Lung (tissue), 12 donors: ENCODE data around the gene SYNGR3. TPM values are rescaled to one million over a fixed set of nuclear protein-coding genes. Genes with fewer than 3 reads are reported as not detected.
A peak's percentile ranks its signal among the peaks of the same experiment; 100 is the strongest.

Experiments used
- ATAC-seq: fragments of 200-7000 bp; cut with Tn5 transposase; one replicate; pipeline ENCODE4 v1.9.1; 2020; ENCODE audit warnings: moderate number of reproducible peaks; ENCODE audit not compliant: insufficient read depth, low FRiP score
- DNase-seq, 3 donors: peaks; one replicate each; pipeline ENCODE4 v3.0.0-alpha.2; 2013 to 2017
- H3K27ac ChIP-seq, 2 donors: one replicate each; pipeline ENCODE4 v1.5.1; 2013; ENCODE audit warnings: mild to moderate bottlenecking in 2 of 2, moderate library complexity in 2 of 2, control low read depth in 1 of 2, inconsistent platforms in 1 of 2, low read depth in 1 of 2, low read length in 1 of 2
- H3K27me3 ChIP-seq, 3 donors: one replicate each; pipeline ENCODE4 v1.5.1; 2013; ENCODE audit warnings: low read length in 2 of 3; ENCODE audit not compliant: control insufficient read depth in 3 of 3, insufficient read depth in 3 of 3
- H3K36me3 ChIP-seq, 4 donors: one replicate each; pipeline ENCODE4 v1.5.1; 2013; ENCODE audit warnings: low read length in 4 of 4, mild to moderate bottlenecking in 1 of 4, moderate library complexity in 1 of 4; ENCODE audit not compliant: control insufficient read depth in 4 of 4, insufficient read depth in 4 of 4
- H3K4me1 ChIP-seq, 5 donors: one replicate each; pipeline ENCODE4 v1.5.1; 2013; ENCODE audit warnings: low read length in 5 of 5, mild to moderate bottlenecking in 2 of 5, moderate library complexity in 1 of 5; ENCODE audit not compliant: control insufficient read depth in 5 of 5, insufficient read depth in 5 of 5
- H3K4me3 ChIP-seq: one replicate; pipeline ENCODE4 v1.5.1; 2013; ENCODE audit warnings: mild to moderate bottlenecking, control low read depth, moderate library complexity
- H3K9ac ChIP-seq, 2 donors: one replicate each; pipeline ENCODE4 v1.5.1; 2013; ENCODE audit warnings: low read length in 2 of 2, control low read depth in 1 of 2; ENCODE audit not compliant: insufficient read depth in 1 of 2
- H3K9me3 ChIP-seq, 4 donors: one replicate each; pipeline ENCODE4 v1.5.1; 2013; ENCODE audit warnings: low read length in 3 of 4, mild to moderate bottlenecking in 1 of 4, moderate library complexity in 1 of 4; ENCODE audit not compliant: control insufficient read depth in 4 of 4, insufficient read depth in 3 of 4
- WGBS, 2 donors: extraction: QIAGEN DNeasy Blood & Tissue Kit; methylation state at CpG; one replicate each; pipeline ENCODE4 v1.1.7; 2013; 5-methylcytosine and 5-hydroxymethylcytosine counted together
- polyA plus RNA-seq, 2 donors: library from polyadenylated mRNA; stranded (reverse); fragments of 200-250 nt; gene quantifications; one replicate each; pipeline ENCODE4 v1.2.1, GENCODE V29; 2013
- total RNA-seq, 2 donors: library from RNA; depleted of rRNA in 1 of 2; stranded (reverse); fragments of >200 nt in 1 of 2; gene quantifications; one replicate each; pipeline ENCODE4 v1.2.1, GENCODE V29; 2014 to 2021
- TF ChIP-seq, protein P1 (sequence below): IDR thresholded peaks from 2 replicates; pipeline ENCODE4 v1.5.1; 2012; ENCODE audit warnings: mild to moderate bottlenecking; ENCODE audit errors: control extremely low read depth, extremely low read depth
- donor health status: control.
- donor health status: control.
- donor health status: Bipolar disorder and iron deficiency.
- donor health status: healthy.
- donor health status: DM: yes; HTN: yes; CAD: no.

SYNGR3 gene
- total and polyA plus RNA-seq, 4 donors = 0.10 to 0.69 (median 0.43) TPM

DNA sequence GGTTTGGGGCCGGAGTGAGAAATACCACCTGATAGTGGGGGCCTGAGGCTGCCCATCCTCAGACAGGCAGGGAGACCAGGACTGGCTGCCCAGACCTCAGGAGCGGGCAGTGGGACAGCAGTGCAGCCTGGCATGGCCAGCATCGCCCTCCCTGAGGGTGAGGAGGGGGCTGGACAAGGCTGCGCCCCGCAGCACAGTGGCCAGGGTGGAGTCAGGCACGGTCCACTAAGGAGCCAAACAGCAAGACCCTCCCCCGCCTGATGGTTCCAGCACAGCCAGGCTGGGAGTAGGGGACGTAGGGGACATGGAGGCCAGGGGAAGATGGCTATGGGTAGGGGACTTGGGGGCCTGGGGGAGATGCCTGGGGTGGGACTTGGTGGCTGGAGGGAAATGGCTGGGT, 16.5 kb downstream of the SYNGR3 start:
- no peak for ATAC-seq
- TF ChIP-seq, protein P1, sequence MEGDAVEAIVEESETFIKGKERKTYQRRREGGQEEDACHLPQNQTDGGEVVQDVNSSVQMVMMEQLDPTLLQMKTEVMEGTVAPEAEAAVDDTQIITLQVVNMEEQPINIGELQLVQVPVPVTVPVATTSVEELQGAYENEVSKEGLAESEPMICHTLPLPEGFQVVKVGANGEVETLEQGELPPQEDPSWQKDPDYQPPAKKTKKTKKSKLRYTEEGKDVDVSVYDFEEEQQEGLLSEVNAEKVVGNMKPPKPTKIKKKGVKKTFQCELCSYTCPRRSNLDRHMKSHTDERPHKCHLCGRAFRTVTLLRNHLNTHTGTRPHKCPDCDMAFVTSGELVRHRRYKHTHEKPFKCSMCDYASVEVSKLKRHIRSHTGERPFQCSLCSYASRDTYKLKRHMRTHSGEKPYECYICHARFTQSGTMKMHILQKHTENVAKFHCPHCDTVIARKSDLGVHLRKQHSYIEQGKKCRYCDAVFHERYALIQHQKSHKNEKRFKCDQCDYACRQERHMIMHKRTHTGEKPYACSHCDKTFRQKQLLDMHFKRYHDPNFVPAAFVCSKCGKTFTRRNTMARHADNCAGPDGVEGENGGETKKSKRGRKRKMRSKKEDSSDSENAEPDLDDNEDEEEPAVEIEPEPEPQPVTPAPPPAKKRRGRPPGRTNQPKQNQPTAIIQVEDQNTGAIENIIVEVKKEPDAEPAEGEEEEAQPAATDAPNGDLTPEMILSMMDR = no peak
- no peak for DNase-seq

DNA sequence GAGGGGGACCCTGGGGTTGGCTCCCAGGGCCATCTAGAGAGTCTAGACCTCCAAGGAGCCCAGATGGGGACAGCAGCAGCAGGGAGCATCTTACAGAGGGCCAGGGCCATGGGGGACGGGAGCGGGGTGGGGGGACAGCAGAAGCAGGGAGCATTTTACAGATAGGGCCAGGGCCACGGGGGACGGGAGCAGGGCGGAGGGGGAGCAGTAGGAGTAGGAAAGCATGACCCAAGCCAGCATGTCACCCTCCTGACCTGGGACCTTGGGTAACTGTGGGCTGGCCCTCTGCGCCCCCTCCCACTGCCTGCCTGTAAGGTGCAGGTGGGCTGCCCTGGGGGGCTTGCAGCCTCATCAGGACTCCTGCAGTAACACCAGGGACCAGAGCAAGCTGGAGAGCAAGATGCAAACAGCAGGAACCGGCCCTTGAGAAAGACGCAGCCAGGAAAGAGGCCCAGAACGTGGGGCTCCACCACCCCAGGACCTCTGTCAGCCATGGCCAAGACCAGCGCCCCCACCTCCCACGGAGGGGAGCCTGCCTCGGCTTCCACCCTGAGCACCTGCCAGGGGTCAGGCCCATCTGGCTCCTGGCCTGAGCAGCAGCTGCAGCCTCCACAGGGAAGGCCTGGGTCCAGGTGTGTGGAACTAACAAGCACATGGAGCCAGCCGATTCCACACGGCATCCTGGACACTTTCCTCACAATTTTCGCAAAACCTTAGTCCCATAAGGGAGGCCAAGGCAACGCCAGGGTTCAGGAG, 17.5 kb downstream of the SYNGR3 start:
- ATAC-seq = no peak
- TF ChIP-seq, protein P1 = no peak
- Histone ChIP-seq H3K27ac (peak overlapping the region in 1 of 2 donors; percentile 55), H3K9ac (no peak overlapping the region), H3K36me3 (peaks cover 0 to 18% (median 8%) of the 10 kb centered on the region in 4 donors), H3K27me3 (no peaks in the 10 kb centered on the region), H3K4me1 (peaks cover 0 to 43% (median 21%) of the 10 kb centered on the region in 5 donors), H3K4me3 (no peak overlapping the region), H3K9me3 (no peaks in the 10 kb centered on the region)
- 69 to 78% methylated on average over 16 of the region's 16 CpGs for WGBS, 2 donors
- DNase-seq = no peak

More for the DNA sequence above, 16.5 kb downstream of the SYNGR3 start:
- H3K27ac ChIP-seq = no peak overlapping the region
- WGBS, 2 donors = 92 to 96% methylated on average over 8 of the region's 8 CpGs
- no peaks in the 10 kb centered on the region for H3K9me3 ChIP-seq
- peaks cover 0 to 43% (median 21%) of the 10 kb centered on the region in 5 donors for H3K4me1 ChIP-seq
- H3K4me3 ChIP-seq = no peak overlapping the region
- H3K36me3 ChIP-seq = peaks cover 2 to 27% (median 13%) of the 10 kb centered on the region in 4 donors
- no peak overlapping the region for H3K9ac ChIP-seq
- H3K27me3 ChIP-seq = no peaks in the 10 kb centered on the region

DNA sequence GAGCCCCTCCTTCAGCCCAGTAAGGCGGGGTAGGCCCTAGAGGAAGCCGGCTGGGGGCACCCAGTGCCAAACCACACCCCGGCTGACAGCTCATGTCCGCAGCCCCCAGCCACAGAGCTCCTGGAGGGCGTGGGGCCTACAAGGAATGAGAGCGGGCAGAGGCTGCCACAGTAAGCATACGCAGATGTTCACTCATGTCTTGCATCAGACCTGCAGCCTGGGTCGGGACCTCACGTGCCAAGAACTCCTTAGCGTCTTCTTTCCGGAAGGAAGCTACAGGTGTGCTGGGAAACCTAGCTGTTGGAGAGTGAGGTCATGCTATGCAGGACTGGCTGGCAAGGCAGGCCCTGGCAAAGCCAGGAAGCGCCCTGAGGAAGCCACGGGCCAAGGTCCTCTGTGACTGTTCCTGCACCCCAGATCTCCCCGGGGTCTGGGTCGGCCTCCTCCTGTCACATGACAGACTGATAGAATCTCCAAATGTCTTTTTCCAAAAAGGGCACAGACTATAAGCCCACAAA, 18.3 kb downstream of the SYNGR3 start:
- H3K4me1 ChIP-seq = peaks cover 0 to 43% (median 21%) of the 10 kb centered on the region in 5 donors
- peak overlapping the region in 1 of 2 donors; percentile 34 for H3K9ac ChIP-seq
- H3K36me3 ChIP-seq = peaks cover 0 to 10% (median 4%) of the 10 kb centered on the region in 4 donors
- no peaks in the 10 kb centered on the region for H3K9me3 ChIP-seq
- DNase-seq (no peak), ATAC-seq (no peak)
- peak overlapping the region; percentile 22 for H3K4me3 ChIP-seq
- WGBS, 2 donors = 14 to 25% methylated on average over 15 of the region's 15 CpGs
- peak overlapping the region in 1 of 2 donors; percentile 55 for H3K27ac ChIP-seq
- TF ChIP-seq, protein P1 = no peak
- H3K27me3 ChIP-seq = no peaks in the 10 kb centered on the region
